T-helper 9 cell (primary cell): ENCODE results near the gene RBM43.

ENCODE experiments used
- DNase-seq: peaks from one replicate; pipeline ENCODE4 v3.0.0-alpha.2; 2020

RBM43 gene

GRCh38 chr2:151207100-151207499 is 54.6 kb downstream of the RBM43 start:
- DNase-seq: no peak

- DNase-seq: no peak
These were observed 55.2 kb downstream of the RBM43 start for GRCh38 chr2:151206446-151206968.

GRCh38 chr2:151205571-151205970 is 56.1 kb downstream of the RBM43 start:
- DNase-seq: no peak

- DNase-seq: no peak
These were observed 56.9 kb downstream of the RBM43 start for GRCh38 chr2:151204756-151205155.

- DNase-seq: no peak
These were observed 60.8 kb downstream of the RBM43 start for GRCh38 chr2:151200844-151201243.

- no peak for DNase-seq
These were observed 61.4 kb downstream of the RBM43 start for GRCh38 chr2:151200277-151200676.

- DNase-seq: no peak
These were observed 63.0 kb downstream of the RBM43 start for GRCh38 chr2:151198645-151199044.
